HG03196 (cell line): ENCODE data around the gene ERP44.
A peak's percentile ranks its signal among the peaks of the same experiment; 100 is the strongest.
"Not testable (repeated sequence)": the region's sequence is repeated elsewhere in the genome, so short reads cannot be mapped to it uniquely, and the experiment has no call there.

Source experiments
- ATAC-seq: cut with Tn5 transposase; IDR thresholded peaks from one replicate; pipeline ENCODE4 v1.9.1; 2021; ENCODE audit not compliant: unreplicated experiment

The ERP44 gene

GRCh38 chr9:100098887-100099721, at the start of gene ERP44, which contains the start of gene INVS:
Gene ERP44 (minus strand): TSS chr9:100099000. CDS start chr9:100098840, 160 bp downstream.
Gene INVS (plus strand): TSS chr9:100099243. CDS start chr9:100104522, 5,279 bp downstream.
- peak; percentile 98 for ATAC-seq

GRCh38 chr9:100145976-100146375, 47.2 kb upstream of the ERP44 start:
- not testable (repeated sequence) for ATAC-seq

- ATAC-seq, result not testable (repeated sequence)
Measured at GRCh38 chr9:100145167-100145934, 46.6 kb upstream of the ERP44 start.

GRCh38 chr9:100141862-100142261, 43.1 kb upstream of the ERP44 start:
- ATAC-seq, result not testable (repeated sequence)

GRCh38 chr9:100140303-100140702, 41.5 kb upstream of the ERP44 start:
- not testable (repeated sequence) for ATAC-seq

- not testable (repeated sequence) for ATAC-seq
Measured at GRCh38 chr9:100136799-100137198, 38.0 kb upstream of the ERP44 start.

GRCh38 chr9:100134731-100135130, 35.9 kb upstream of the ERP44 start:
- ATAC-seq, result no peak

GRCh38 chr9:100131875-100132430, 33.2 kb upstream of the ERP44 start:
- no peak for ATAC-seq

- no peak for ATAC-seq
Measured at GRCh38 chr9:100131216-100131615, 32.4 kb upstream of the ERP44 start.

- no peak for ATAC-seq
Measured at GRCh38 chr9:100129772-100130171, 31.0 kb upstream of the ERP44 start.

- no peak for ATAC-seq
Measured at GRCh38 chr9:100126423-100126822, 27.6 kb upstream of the ERP44 start.

GRCh38 chr9:100125910-100126309, 27.1 kb upstream of the ERP44 start:
- no peak for ATAC-seq

- no peak for ATAC-seq
Measured at GRCh38 chr9:100125236-100125635, 26.4 kb upstream of the ERP44 start.

- ATAC-seq, result no peak
Measured at GRCh38 chr9:100120286-100120685, 21.5 kb upstream of the ERP44 start.

- no peak for ATAC-seq
Measured at GRCh38 chr9:100117316-100117715, 18.5 kb upstream of the ERP44 start.

GRCh38 chr9:100112677-100113336, 14.0 kb upstream of the ERP44 start:
- no peak for ATAC-seq

GRCh38 chr9:100111235-100111634, 12.4 kb upstream of the ERP44 start:
- ATAC-seq, result no peak

GRCh38 chr9:100108559-100108958, 9.8 kb upstream of the ERP44 start:
- ATAC-seq, result no peak

- ATAC-seq, result no peak
Measured at GRCh38 chr9:100106616-100107015, 7.8 kb upstream of the ERP44 start.

- ATAC-seq, result no peak
Measured at GRCh38 chr9:100105861-100106260, 7.1 kb upstream of the ERP44 start.

GRCh38 chr9:100104314-100104713, 5.5 kb upstream of the ERP44 start:
- ATAC-seq, result no peak
